Stimulated activated CD8-positive, alpha-beta memory T cell treated with anti-CD3 and anti-CD28 coated beads, Interleukin-7, amount 100 ng/mL, for 24 hours (primary cell): ENCODE results near the gene FAM20A.
"Not testable (repeated sequence)": the region's sequence is repeated elsewhere in the genome, so short reads cannot be mapped to it uniquely, and the experiment has no call there.

Source experiments
- DNase-seq: peaks from one replicate; pipeline ENCODE4 v3.0.0-alpha.2; 2020; ENCODE audit warnings: low read depth

The FAM20A gene

DNA sequence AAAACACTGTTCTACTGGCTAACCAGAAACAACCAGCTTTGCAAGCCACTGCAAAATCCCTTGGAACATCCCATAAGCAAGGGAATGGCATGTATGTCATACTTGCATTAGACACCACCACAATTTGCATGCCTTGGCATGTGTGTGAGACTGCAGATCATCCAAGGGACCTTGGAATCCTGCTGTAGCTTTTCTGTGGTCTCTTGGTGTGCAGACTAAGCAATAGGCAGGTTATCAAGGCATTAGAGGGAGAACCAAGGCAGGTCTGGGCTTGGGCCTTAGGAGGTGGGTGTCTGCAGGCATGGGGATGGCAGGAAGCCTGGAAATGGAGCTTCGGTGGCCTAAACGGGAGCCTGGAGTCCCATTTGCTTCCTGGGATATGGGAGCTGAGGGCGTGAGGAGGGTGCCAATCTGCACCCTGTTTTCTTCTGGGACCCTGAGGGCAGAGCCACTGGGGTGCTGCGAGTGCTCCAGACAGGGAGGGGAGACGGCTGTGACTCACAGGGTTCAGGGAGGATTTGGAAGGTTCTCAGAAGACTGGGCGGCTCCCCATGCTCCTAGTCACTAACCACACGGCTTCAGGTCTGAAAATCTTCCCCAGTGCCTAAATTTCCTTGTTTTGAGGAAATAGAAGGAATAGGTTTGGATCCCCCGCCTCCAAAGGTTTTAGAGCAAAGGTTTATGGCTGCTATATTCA is 36.6 kb downstream of the FAM20A start:
- no peak for DNase-seq

DNA sequence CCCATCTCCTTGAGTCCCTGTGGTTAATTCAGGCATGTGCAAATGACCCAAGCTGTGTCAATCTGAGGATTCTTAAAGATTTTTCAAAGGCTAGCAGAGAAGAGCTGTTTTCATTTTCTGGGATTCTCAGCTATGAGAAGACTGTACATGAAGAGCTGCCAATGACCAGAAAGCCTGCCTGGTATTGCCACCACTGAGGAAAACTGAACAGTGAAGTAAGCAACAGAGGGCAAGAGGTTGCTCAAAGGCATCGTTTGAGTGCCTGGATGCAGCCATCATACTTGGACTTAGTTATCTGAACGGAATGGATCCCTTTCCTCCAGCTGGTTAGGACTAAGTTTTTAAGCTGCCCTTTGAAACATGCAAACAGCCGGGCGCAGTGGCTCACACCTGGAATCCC is 38.4 kb downstream of the FAM20A start:
- DNase-seq: no peak

DNA sequence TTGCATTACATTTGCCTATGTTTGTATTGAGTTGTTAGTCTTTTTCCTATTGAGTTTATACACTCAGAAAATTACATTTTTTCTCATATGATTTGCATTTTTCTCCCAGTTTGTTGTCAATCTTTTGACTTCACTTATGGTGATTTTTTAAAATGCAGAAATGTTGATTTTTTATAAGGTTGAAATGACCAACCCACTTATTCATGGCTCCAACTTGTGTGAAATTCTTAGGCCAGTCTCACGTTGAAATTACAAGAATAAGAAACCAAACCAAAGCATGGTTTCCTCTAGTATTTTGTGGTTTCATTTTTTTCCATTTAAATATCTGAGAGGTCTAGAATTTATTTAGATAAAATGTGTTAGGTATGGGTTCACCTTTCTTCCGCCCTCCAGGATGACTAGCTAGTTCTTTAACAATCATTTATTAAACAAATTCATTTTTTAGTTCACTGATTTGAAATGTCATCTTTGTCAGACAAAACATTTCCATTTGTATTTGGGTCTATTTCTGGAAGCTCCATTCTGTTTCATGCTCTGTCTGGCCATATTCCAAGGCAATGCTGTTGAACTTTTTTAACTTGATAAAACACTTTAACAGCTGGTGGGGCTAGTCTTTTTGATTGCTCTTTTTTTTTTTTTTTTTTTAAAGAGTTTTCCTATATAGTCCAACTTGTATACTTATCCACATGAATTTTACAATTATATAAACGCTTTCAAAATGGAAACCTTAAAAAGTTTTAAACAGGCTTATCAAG is 40.0 kb downstream of the FAM20A start:
- no peak for DNase-seq

DNA sequence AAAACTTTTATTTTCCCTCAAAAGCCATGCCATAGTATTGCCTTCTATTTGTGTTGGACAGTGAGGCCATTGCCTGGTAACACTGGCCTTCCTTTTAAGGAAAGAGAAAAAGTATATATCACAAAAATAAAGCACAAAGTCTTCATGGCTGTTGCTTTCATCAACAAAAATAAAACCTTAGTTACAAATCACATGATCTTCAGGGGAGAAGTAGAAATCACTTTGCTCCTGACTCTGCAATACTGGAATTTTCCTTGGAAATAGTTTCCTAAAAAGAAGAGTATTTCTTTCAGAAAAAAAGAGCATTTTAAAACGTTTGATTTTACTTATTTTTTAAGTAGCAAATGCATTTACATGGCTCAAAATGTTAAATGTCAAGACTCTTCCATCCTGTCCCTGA is 41.9 kb downstream of the FAM20A start:
- DNase-seq: no peak

DNA sequence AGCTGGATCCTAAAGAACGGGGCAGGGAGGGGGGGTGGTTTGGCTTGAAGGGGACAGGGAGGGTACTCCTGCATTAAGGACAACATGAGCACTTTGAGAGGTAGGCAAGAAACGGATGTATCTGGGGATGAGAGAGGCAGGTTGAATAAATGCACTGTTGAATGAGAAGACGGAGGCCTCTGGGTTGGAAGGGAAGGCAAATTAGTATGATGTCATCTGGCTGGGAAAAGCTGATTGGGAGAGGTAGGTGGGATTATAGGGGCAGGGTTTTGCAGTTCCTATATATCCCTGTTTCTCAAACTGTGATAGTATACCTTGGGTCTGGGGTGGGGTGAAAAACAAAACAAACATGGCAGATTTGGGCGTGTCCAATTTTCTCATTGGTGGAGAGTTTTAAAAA is 44.6 kb downstream of the FAM20A start:
- no peak for DNase-seq

DNA sequence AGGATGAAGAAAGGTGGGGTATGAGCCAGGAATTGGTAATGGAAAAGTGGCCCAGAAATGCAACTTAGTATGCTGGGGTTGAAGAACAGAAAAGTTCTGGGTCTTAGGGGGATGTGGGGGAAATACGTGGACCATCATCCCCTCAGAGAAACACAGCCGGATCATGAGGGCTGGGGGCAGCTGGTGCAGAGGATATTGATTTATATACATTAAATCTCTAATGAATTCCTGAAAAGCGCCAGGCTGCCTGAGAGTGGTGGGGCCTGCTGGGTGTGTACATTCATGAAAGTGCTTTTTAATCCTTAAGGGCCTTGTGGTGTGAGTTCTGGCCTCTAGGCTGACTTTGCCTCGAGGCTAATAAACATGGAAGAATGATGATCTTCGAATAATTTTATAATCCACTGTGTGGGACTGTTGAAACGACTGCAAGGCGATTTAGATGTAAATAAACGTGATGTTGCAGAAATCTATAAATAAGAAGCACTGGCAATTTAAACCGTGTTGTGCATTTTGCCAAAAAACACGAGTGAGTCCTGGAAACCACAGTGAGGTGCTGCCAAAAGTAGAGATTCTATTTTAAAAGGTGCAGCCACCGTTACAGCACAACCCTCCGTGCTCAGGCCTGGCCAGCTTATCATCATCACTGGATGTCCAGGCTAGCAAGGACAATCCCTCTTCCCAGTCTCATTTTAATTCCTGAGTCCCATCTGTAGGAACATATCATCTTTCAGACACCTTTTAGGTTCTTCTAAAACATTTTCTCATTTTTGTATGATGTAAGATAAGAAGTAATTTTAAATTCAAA is 56.9 kb downstream of the FAM20A start:
- no peak for DNase-seq

DNA sequence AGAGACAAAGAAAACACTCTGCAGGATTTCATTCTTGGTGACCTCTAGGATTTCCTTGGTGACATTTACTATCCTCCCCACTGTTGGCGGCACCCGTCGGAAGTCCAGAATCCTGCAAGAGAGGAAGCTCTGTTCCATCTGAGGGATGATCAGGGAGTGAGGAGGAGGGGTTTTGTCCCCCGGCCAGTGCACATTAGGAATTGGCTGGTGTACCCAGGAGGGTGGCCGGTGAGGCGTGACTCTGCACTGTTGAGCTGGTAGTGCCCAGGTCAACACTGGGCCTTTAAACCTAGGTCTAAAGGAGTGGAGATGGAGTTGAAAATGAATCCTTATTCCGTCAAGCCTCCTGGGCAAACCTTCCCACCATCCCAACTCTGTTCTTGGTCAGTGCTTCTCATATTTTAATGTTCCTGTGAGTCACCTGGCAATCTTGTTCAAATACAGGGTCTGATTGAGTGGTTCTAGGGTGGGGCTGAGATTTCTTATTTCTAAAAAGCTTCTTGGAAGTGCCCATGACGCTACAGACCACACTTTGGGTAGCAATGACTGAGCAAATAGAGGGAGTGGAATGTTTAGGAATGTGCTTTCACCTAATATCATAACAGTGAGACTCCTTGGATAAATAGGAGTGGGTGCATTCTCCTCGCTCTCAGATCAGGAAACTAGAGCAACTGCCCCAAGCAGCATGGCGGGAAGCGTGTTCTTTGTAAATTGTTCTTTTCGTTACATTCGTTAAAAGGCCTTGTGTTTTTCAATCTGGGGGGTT is 58.3 kb downstream of the FAM20A start:
- DNase-seq: no peak

DNA sequence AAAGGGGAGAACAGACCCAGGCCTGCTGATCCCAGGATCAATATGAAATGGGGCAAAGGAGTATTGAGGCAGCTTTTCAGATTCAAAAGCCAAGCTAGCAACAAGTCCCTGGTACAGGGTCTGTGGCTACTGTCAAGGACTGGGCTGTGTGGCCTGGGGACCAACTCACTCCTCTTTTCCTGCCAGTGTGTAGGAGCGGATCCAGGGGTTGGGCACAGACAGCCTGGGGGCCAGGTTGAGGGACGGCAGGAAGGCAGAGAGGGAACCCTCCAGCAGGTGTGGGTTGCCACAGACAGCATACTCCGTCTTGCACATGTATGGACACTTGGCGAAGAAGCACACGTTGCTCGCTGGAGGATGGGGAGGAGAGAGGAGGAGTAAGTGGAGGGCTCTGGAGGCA is 59.4 kb downstream of the FAM20A start:
- no peak for DNase-seq

DNA sequence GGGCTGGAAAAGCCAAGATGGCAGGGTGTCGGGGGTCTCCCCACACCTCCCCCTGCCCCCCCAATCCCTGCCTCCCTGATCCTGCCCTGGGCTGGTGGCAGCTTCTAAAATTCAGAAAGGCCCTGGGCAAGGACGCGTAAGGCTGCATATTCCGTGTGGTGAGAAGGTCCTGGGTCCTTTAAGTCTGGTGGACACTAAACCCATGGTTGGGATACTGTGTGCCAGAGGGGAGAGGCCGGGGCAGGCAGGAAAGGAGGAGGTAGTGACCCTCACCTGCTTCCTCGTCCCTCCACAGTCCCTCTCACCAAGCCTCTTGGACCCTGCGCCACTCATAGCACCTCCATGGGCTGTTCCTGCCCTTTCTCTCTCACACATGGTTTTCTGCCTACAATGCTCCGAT is 60.2 kb downstream of the FAM20A start:
- no peak for DNase-seq

DNA sequence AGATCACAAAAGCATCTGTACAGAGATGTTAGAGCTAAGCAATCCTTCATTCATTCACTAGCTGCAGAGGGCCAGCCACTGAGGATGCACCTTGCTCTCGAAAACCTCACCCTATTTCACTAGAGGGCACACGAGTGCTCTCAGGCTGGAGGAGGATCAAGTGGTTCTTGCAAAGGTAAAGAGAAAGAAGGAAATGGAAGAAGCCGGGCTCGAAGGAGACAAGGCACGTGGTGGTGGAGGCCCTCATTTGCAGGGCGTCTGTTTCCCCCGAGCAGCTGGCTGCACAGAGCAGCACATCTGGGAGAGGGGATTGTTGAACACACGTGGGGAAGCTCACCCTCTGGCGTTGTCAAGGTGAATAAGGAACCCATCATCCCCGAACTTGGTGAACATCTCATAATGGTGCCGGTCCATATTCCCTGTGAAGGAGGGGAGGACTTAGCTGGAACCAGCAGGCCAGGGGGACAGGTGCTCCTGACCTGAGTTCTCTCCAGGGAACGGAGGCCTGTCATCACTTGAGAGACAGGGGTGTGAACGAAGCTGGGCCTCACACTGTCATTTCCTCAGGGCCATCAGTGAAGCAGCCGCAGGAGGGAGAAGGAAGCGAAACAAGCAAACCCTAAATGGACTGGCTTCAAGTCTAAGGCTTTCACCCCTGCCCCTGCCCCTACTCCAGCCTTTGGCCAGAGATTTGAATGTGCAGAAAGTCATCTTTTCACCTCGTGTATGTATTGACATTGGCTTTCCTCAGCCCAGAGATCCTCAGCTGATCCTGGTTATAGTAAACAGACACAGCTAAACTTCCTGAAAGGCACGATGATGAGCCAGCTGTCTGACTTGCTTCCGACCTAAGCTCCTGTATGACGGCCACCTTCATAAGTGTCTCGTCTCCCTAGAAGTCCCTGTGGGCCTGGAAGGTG is 61.4 kb downstream of the FAM20A start:
- no peak for DNase-seq

DNA sequence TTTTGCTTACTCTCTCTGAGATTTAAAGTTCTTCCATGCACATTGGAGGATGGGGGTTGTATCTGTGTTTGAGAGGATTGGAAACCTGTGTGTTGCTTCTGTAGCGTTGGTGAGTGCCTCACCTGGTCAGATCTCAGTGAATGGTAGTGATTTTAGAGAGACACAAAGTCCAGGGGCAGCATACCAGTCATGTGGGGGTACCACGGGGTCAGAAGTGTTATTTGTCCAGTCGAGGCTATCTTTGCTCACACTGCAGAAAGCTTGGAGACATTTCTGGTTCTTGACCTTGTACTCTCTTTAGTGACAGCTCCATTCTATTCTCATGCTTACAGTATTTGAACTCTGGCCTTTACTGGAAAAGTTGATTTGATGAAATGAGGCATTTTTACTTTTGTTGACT is 65.2 kb downstream of the FAM20A start:
- DNase-seq: no peak

DNA sequence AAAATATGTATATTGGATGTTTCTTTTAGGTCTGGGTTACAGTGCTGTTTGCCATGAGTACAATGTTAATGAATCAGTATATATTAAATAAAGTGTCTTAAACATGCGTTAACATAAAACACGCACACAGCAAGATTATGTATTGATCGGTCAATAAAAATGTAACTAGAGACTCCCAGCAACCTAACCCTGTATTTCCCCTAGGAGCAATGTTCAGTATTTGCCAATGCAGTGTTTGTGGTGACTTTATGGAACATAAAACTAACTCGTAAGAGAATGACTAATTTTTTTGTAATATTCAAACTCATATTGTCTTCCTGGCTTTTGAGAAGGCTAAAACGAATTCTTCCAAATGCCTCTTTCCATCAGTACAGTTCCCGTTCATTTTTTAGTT is 66.5 kb downstream of the FAM20A start:
- DNase-seq: no peak

DNA sequence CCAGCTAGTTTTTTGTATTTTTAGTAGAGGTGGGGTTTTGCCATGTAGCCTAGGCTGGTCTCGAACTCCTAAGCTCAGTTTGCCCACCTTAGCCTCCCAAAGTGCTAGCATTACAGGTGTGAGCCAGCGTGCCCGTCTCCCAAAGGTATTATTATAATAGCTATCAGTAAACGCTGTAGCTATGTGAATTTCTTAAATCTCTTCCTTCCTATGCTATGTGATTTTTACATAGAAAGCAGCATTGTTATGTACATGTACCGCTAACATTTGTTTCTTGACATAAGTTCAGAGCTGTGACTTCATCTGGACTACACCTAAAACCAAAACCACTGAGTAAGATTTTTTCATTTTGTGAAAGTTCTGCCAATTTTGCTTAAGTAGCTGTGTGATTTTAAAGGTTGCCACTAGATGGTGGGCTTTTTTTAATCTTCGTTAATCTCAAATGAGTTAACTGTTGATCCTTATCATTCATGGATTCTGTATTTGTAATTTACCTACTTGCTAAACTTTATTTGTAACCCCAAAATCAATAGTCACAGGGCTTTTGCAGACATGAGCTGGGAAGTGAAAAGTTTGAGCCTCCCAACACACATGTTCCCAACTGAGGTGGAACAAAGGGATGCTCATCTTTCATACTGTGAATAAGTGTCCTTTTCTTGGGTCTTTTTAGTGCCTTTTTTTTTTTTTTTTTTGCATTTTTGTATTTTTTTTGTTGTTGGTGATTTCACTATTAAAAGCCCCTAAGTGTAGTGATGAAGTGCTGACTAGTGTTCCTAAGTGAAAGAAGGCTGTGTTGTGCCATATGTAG is 67.1 kb downstream of the FAM20A start:
- DNase-seq: no peak

DNA sequence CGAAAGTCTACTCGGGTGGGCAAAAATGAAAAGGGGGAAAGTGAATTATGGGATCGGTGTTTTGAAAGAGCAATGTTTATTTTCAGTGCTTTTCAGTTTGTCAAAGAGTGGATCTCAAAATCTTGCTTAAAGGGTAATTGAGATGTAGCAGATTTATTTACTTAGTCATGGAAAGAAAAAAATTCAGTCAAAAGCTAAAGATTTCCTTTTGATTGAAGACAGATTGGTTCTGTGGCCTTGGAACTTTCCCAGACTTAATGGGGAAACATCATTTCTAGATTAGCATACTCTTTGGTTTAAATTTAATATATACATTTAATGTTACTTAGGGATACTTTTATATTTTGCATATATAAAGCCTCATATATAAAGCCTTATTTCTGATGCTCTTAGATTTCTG is 68.3 kb downstream of the FAM20A start:
- no peak for DNase-seq

DNA sequence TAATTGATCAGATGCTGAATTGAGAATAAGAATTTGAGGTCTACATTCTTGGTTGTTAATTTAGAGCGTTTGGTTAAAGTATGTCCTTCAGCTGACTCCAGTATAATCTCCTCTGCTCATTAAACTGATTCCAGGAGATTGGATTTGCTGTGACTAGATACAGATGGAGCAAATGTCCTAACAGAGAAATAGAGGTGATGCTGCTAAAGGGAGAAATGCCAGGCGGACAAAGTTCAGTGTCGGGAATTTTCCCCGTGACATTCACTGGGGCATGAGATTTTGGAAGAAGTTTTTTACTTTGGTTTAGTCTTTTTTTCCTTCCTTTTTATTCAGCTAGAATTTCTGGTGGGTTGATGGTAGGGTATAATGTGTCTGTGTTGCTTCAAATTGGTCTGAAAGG is 69.9 kb downstream of the FAM20A start:
- DNase-seq: no peak

DNA sequence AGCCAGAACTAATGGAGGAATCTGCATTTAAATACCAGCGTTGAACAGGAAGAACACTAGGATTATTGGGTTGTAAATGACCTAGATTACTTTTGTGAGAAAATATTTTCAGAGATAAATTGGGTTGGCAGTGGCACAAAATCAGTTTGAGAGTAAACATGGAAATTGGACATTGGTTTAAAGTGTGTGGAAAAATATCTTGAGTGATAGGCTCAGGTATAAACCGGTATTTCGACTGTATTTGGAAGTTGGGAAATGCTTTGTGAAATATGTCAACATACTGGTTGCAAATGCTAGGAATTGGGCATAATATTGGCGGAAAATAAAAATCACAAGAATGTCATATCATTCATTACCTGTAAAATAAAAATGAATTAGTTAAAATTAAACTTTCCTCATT is 73.9 kb downstream of the FAM20A start:
- no peak for DNase-seq

DNA sequence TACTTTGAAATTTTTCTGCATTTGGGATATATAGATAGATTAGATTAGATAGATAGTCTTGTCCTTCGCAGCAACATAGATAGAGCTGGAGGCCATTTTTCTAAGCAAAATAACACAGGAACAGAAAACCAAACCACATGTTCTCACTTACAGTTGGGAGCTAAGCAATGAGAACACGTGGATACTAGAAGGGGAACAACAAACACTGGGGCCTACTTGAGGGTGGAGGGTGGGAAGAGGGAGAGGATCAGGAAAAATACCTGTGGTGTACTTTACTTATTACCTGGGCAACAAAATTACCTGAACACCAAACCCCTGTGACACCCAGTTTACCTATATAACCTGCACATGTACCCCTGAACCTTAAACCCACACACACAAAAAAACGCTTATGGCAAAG is 74.6 kb downstream of the FAM20A start:
- DNase-seq: no peak

DNA sequence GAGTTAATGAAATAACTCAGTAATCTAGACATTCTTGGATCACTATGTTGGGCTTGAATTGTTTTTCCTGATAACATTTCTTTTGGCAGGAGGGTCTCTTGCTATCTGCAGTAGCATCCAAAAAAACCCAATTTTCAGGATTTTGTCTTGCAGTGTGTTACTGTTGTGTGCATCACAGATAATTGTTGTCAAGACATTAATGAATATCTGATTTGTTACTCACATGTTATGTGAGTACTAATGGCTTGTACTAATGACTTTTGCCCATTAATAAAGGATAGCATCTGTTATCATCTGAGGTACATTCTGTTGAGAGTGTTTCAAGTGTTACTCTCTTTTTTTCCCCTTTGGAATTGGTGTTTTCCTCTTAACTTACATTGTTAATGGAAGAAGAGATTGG is 78.9 kb downstream of the FAM20A start:
- DNase-seq: no peak

DNA sequence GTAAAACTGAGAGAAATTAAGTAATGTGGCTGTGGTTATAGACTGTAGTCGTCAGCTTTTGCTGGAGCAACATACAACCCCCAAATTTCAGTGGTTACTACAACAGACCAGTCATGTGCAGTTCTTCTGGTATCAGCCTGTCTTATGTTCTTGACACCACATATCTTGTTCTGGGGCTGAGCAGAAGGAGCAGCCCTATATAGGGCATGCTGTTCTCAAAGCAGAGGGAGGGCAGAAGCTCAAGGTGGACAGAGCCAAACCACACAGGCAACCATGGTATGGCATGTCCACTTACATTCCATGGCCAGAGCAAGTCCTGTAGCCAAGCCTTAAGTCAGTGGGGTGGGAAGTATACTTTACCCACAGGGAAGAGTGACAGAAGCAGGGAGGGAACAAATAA is 81.3 kb downstream of the FAM20A start:
- no peak for DNase-seq

DNA sequence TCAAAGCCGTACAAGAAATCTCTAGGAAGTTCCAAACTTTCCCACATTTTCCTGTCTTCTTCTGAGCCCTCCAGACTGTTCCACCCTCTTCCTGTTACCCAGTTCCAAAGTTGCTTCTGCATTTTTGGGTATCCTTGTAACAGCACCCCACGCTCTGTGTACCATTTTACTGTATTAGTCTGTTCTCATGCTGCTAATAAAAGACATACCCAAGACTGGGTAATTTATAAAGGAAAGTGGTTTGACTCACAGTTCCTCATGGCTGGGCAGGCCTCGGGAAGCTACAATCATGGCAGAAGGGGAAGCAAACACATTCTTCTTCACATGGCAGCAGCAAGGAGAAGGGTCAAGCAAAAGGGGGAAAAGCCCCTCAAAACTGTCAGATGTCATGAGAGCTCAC is 82.1 kb downstream of the FAM20A start:
- DNase-seq: not testable (repeated sequence)
